ENCODE measurements around the gene DPEP2.
"Not testable (repeated sequence)": the region's sequence is repeated elsewhere in the genome, so short reads cannot be mapped to it uniquely, and the experiment has no call there.

The DPEP2 gene
- total RNA-seq, result 0.32 to 95.9 (median 50.5) reads per million in 3 experiments

- DNase-seq, result peak; percentile 56
Measured at GRCh38 chr16:67998779-67999688, at the start of gene DPEP2. Gene DPEP2 (minus strand): TSS chr16:67999484. CDS start chr16:67993212, 6,272 bp downstream.

- DNase-seq, result no peak
Measured at GRCh38 chr16:68047987-68048386, 48.7 kb upstream of the DPEP2 start.

- DNase-seq, result no peak
Measured at GRCh38 chr16:68046106-68046505, 46.8 kb upstream of the DPEP2 start.

GRCh38 chr16:68041783-68042182 is 42.5 kb upstream of the DPEP2 start:
- no peak for DNase-seq

- peak; percentile 82 for DNase-seq
Measured at GRCh38 chr16:68040506-68041288, 41.4 kb upstream of the DPEP2 start.

GRCh38 chr16:68037841-68038597 is 38.7 kb upstream of the DPEP2 start:
- no peak for DNase-seq

- DNase-seq, result no peak
Measured at GRCh38 chr16:68035227-68035626, 35.9 kb upstream of the DPEP2 start.

- DNase-seq, result no peak
Measured at GRCh38 chr16:68033101-68033500, 33.8 kb upstream of the DPEP2 start.

GRCh38 chr16:68031951-68032350 is 32.7 kb upstream of the DPEP2 start:
- DNase-seq, result no peak

- DNase-seq, result not testable (repeated sequence)
Measured at GRCh38 chr16:68030108-68030507, 30.8 kb upstream of the DPEP2 start.

GRCh38 chr16:68028996-68029395 is 29.7 kb upstream of the DPEP2 start:
- DNase-seq, result no peak

- DNase-seq, result peak; percentile 91
Measured at GRCh38 chr16:68022728-68023537, 23.6 kb upstream of the DPEP2 start, which contains the start of the genes DDX28 and DUS2. Gene DDX28 (minus strand): TSS chr16:68023232. CDS start chr16:68023202, 30 bp downstream. Gene DUS2 (plus strand): TSS chr16:68023284. CDS start chr16:68038024, 14,740 bp downstream.

- DNase-seq, result no peak
Measured at GRCh38 chr16:68022278-68022727, 23.0 kb upstream of the DPEP2 start.

GRCh38 chr16:68021490-68021889 is 22.2 kb upstream of the DPEP2 start:
- no peak for DNase-seq

GRCh38 chr16:68019167-68019680 is 19.9 kb upstream of the DPEP2 start:
- DNase-seq, result no peak

- no peak for DNase-seq
Measured at GRCh38 chr16:68015681-68016080, 16.4 kb upstream of the DPEP2 start, which contains the start of gene DPEP2NB. Gene DPEP2NB (minus strand): TSS chr16:68015911. CDS start chr16:68015770, 141 bp downstream.

GRCh38 chr16:68013440-68013839 is 14.2 kb upstream of the DPEP2 start:
- DNase-seq, result no peak

GRCh38 chr16:68009872-68010271 is 10.6 kb upstream of the DPEP2 start:
- not testable (repeated sequence) for DNase-seq

- no peak for DNase-seq
Measured at GRCh38 chr16:68009157-68009735, 10.0 kb upstream of the DPEP2 start.

- DNase-seq, result peak; percentile 61
Measured at GRCh38 chr16:68005786-68006286, 6.6 kb upstream of the DPEP2 start.

- no peak for DNase-seq
Measured at GRCh38 chr16:68005211-68005610, 5.9 kb upstream of the DPEP2 start.

Data from central memory CD4-positive, alpha-beta T cell (primary cell).